RCC 7860 (cell line): ENCODE data around the gene SDHA.
A peak's percentile ranks its signal among the peaks of the same experiment; 100 is the strongest.
"Not testable (repeated sequence)": the region's sequence is repeated elsewhere in the genome, so short reads cannot be mapped to it uniquely, and the experiment has no call there.

ENCODE experiments used
- DNase-seq: peaks from one replicate; pipeline ENCODE4 v3.0.0-alpha.2; 2015; ENCODE audit warnings: low spot score
- FAIRE-seq: peaks from 2 replicates; lab custom pipeline; 2012; peaks lifted over from hg19 to GRCh38; lab: Jason Lieb, UNC

SDHA gene

DNA sequence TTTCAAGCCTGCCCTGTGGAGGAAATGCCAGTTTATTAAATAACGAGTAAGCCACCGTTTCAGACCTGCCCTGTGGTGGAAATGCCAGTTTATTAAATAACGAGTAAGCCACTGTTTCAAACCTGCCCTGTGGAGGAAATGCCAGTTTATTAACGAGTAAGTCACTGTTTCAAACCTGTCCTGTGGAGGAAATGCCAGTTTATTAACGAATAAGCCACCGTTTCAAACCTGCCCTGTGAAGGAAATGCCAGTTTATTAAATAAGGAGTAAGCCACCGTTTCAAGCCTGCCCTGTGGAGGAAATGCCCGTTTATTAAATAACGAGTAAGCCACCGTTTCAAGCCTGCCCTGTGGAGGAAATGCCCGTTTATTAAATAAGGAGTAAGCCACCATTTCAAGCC lies 33.9 kb downstream of the SDHA start:
- not testable (repeated sequence) for FAIRE-seq, DNase-seq

DNA sequence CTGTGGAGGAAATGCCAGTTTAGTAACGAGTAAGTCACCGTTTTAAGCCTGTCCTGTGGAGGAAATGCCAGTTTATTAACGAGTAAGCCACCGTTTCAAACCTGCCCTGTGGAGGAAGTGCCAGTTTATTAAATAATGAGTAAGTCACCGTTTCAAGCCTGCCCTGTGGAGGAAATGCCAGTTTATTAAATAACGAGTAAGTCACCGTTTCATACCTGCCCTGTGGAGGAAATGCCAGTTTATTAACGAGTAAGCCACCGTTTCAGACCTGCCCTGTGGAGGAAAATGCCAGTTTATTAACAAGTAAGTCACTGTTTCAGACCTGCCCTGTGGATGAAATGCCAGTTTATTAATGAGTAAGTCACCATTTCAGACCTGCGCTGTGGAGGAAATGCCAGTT lies 34.4 kb downstream of the SDHA start:
- DNase-seq (no peak), FAIRE-seq (no peak)

DNA sequence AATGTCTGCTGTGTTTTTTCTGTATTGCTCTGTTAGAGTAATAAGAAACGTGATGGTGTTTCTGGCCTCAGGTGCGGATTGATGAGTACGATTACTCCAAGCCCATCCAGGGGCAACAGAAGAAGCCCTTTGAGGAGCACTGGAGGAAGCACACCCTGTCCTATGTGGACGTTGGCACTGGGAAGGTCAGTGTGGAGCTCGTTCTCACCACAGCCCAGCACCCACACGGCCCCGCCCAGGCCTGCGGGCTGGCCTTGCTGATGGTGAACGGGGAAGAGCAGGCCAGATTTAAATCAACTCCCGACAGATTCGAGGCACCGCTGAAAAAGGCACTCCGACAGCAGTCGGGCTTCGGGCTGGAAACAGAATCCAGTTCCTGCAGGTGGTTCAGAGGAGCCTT lies 36.2 kb downstream of the SDHA start:
- not testable (repeated sequence) for DNase-seq, FAIRE-seq

DNA sequence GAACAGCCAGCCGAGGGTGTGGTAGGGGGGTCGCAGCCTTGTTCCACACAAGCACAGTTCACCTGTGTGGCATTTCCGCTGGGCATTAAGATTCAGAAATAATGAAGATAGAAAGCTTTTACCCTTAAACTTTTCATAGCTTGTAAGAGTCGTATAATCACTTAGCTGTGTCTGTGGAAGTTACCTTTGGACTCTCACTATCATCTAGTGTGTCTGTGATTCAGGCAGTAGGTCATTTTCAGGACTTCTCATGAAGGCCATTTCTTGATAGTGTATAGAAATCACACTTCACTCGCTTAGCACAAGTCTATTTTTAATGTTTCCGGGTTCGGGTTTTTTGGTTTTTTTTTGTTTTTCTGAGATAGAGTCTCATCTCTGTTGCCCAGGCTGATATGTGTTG lies 37.0 kb downstream of the SDHA start:
- FAIRE-seq, DNase-seq: not testable (repeated sequence)

DNA sequence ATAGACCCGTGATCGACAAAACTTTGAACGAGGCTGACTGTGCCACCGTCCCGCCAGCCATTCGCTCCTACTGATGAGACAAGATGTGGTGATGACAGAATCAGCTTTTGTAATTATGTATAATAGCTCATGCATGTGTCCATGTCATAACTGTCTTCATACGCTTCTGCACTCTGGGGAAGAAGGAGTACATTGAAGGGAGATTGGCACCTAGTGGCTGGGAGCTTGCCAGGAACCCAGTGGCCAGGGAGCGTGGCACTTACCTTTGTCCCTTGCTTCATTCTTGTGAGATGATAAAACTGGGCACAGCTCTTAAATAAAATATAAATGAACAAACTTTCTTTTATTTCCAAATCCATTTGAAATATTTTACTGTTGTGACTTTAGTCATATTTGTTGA lies 38.2 kb downstream of the SDHA start:
- DNase-seq: not testable (repeated sequence)

DNA sequence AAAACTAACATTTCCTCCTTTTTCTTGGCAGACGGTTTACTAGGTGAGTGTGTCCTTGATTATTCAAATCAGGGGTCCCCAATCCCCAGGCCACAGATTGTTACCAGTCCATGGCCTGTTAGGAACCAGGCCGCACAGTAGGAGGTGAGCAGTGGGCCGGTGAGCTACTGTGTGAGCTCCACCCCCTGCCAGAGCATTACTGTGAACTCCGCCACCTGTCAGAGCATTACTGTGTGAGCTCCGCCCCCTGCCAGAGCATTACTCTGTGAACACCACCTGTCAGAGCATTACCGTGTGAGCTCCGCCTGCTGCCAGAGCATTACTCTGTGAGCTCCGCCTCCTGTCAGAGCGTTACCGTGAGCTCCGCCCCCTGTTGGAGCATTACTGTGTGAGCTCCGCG lies 39.0 kb downstream of the SDHA start:
- DNase-seq (no peak), FAIRE-seq (no peak)

More for the DNA sequence above, 38.2 kb downstream of the SDHA start:
- FAIRE-seq: not testable (repeated sequence)

DNA sequence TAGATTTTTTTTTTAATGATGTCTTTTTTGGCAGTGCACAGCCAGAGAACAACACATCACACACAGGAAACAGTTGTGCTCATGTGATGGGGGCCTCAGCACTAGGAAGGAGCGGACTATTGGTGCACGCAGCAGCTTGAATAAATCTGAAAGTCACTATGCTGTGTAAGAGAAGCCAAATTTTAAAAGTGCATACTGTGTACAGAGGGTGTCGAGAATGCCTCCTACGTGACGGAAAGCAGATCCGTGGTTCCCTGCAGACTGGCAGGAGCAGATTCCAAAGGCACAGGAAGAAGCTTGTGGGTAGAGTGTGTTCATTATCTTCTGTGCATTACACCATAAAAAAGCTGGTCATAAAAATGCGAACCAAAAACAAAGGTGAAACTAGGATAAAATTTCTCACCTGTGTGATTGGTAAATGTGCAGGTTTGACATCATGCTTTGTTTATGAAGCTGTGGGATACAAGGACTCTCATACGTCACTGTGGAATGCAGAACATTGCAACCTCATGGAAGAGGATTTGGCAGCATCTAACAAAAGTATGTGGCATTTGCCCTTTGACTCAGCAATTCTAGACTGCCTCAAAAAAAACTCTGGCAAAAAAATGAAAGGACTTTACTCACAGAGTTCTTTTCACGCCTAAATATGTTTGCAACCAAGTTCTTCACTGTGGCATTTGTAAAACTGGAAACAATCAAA lies 45.3 kb downstream of the SDHA start:
- FAIRE-seq: peak; percentile 68
- peak; percentile 83 for DNase-seq

DNA sequence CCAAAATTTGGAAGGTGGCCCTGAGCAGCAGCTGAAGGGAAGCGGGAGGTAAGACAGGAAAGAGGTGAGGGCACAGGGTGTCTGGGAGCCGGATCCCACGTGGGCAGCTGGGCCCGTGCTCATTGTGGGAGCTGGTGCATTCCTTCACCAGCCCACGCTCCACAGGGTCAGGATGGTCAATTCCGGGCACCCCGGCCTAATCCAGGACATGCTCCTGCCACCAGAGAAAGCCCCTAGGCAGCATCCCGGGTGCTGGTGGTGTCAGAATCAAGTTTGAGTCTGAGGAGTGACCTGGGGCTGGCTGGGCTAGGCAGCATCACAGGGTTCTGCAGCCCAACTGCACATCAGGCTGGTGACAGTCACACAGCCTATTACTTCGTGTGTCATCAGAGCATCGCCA lies 46.2 kb downstream of the SDHA start:
- DNase-seq: no peak
- FAIRE-seq: no peak

DNA sequence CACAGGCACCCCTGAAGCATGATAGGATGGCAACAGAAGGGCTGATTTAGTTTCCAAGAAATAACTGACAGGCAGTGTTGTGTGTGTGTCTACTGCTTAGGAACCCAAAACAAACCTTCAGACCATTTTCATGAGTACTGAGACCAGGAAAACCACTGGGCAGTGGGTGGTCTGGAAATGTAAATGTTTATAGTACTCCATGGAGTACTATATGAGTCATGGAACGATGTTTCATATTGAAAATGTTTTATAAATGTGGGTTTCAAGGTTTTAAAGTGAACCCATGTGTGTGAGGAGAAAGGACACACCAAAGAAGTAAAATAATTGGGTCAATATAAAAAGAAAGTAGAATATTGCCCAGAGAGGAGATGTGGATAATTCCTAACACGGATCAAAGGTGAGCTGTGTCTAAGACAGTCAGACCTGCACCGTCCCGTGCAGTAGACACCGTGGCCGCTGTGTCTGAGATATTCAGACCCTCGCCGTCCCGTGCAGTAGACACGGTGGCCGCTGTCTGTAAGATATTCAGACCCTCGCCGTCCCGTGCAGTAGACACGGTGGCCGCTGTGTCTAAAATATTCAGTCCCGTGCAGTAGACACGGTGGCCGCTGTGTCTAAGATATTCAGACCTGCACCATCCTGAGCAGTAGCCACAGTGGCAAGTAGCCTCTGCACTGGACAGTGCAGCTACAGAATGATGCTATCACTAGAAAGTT lies 48.3 kb downstream of the SDHA start:
- not testable (repeated sequence) for DNase-seq, FAIRE-seq

DNA sequence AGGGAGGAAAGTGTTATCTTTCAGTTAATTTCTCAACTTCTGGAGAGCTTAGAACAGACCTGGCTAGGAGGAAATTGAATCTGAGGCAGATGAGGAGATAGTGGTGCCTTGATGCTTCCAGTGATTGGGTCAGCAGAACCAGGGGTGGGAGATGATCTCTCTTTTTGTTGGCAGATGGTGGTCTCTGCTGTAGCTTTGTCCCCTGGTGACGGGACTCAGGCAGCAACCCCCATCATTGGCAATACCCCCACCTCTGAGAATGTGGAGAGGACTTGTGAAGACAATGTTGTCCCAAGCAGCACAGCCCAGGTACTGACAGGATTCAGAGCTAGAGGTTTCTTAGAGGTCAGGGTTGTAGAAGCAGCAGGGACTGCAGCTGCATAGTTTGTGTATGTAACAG lies 49.6 kb downstream of the SDHA start:
- DNase-seq (no peak), FAIRE-seq (no peak)

DNA sequence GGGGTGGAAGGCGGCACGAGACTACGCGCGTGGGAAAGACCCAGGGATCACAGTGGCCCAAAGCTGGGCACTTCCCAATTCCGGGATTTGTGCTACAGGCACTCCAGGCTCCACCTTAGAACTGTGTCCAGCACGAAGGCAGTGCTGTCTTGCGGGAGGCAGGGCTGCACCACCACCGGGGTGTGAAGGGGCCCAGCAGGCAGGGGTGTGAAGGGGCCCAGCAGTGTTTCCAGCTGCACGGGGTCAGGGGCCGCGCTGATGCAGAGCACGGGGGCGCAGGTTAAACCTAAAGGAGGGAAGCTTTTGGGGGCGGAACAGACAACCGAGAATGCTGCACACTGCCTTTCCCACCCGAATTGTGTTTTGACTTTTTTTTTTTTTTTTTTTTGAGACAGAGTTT lies 52.2 kb downstream of the SDHA start:
- DNase-seq: no peak
- no peak for FAIRE-seq

DNA sequence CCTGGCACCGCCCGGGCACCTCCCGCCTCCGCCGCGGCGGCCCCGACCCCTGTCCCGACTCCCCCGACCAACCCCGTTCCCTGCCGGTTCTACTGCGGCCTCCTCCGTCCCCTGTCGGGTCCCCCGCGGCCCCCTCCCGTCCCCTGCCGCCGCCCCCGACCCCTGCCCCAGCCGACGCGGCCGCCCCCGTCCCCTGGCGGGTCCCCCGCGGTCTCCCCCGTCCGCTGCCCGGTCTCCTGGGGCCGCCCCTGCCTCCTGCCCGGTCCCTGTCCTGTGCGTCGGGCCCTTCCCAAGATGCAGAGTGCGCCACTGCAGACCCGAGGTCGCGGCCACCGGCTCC lies 53.7 kb downstream of the SDHA start:
- DNase-seq, FAIRE-seq: not testable (repeated sequence)

DNA sequence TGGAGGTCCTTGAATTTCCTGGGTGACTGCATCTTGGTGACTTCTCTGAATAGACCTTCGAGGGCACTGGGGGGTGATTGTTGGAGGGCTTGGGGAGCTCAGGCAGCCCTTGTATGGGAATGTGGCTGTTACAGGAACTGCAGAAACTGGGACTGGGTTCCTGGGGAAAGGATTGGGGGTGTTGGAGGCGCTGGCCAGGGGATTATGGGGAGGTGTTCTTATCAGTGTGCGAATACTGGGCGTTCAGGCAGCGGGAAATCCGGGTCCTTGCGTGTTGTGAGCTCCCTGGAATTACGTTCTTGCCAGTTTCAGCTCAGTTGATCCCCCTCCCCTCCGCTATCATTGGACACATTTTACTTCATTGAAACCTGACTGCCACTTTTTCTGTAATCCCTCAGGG lies 55.0 kb downstream of the SDHA start:
- not testable (repeated sequence) for DNase-seq, FAIRE-seq

DNA sequence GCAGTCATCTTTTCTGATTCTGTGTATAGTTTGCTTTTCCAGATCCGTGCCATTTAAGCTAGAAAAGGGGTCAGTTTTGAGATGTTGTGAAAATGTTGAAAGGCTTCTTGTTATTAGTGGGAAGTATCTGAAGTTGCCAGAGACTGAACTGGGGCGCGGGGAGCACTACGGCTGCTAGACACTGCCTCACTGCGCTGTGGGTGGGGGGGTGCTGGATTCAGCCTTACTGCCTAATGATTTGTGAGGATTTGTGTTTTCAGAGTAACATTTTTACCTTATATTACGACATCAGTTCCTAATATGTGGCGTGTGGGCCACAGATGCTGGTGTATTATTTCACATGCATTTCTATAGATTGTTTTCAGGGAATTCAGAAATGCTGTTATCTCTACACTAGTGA lies 55.4 kb downstream of the SDHA start:
- FAIRE-seq, DNase-seq: not testable (repeated sequence)

DNA sequence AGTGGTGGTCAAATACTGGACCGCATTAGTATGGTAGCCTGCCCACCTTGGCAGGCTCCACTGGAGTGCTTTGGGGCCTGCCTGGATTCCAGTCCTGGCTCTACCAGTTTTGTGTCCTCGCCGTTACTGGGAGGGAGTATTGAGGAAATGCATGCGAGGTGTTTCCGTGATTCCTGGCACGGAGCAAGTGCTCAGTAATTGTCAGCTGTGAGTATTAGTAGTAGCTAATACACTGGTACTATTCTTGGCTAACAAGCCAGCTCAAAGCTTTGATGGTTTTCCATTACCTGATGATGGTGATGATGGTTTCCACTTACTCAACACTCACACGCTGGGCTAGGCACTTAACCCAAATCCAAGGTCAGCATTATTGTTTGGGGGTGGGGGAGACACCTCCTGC lies 56.2 kb downstream of the SDHA start:
- not testable (repeated sequence) for FAIRE-seq

DNA sequence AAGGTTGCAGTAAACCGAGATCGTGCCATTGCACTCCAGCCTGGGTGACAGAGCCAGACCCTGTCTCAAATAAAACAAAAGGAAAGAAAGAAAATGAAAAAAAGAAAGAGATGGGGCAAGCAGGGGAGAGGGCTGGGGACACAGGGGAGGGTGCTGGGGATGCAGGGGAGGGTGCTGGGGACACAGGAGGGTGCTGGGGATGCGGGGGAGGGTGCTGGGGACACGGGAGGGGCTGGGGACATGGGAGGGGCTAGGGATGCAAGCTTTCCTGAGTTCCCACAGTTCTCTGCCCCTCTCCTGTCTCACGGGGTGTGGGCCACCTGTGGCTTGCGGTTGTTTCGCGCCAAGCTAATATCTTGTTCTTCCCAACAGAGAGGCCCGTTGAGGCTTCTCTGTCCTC lies 60.5 kb downstream of the SDHA start:
- FAIRE-seq: no peak
- DNase-seq: no peak

More for the DNA sequence above, 56.2 kb downstream of the SDHA start:
- not testable (repeated sequence) for DNase-seq

DNA sequence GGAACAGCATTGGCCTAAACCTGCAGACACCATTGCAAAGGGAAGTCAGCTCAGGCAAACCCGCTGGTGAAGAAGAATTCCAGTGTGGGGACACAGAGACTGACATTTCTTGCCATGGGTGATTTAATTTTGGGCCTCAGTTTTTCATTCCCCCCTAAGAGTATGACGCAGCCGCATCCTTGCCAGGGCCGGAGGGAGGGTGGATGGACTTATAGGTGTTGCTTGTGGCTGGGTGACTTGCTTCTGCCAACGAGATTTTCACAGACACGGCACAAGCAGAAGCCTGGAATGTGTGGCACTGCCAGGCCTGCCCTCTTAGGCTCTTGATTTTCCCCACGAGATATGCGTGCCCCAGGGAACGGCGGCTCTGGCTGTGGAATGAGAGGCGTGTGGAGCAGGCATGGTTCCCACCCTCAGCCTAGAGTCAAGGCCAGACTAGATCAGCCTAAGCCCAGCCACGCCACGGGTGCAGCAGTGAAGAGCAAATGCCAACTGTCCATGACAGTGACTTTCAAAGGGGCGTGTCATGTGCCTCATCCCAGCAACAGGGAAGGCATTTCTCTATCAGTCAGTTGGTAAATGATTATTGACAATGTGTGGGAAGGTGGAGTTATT lies 61.0 kb downstream of the SDHA start:
- not testable (repeated sequence) for DNase-seq, FAIRE-seq

DNA sequence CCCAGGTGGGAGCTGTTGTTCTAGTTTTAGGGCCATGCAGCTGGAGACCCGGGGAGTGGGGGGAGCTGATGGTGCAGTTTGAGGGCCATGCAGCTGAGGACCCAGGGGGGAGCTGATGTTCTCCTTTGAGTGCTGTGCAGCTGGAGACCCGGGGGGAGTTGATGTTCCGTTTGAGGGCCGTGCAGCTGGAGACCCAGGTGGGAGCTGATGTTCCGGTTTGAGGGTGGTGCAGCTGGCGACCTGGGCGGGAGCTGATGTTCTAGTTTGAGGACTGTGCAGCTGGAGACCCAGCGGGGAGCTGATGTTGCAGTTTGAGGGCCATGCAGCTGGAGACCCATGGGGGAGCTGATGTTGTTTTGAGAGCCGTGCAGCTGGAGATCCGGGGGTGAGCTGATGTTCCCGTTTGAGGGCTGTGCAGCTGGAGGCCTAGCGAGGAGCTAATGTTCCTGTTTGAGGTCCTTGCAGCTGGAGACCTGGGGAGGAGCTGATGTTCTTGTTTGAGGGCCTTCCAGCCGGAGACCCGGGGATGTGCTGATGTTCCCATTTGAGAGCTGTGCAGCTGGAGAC lies 68.0 kb downstream of the SDHA start:
- FAIRE-seq: no peak
- no peak for DNase-seq

DNA sequence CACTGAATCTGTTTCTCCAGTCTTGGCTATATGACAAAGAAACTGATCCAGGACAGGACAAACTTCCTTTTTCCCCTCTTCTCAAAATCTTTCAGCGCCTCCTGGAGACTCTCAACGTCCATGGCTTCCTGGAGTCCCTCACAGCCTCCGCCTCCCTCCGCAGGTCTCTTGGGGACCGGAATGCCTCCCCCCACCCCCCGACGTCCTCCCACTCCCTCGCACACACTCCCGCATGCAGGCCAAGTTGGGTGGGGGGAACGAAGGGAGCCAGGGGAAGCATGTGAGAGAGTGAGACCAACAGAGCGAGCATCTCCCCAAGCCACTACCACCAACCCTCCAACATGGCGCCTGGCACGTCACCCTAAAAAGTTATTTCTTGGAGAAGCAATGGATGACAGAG lies 72.1 kb downstream of the SDHA start:
- DNase-seq, FAIRE-seq: not testable (repeated sequence)

DNA sequence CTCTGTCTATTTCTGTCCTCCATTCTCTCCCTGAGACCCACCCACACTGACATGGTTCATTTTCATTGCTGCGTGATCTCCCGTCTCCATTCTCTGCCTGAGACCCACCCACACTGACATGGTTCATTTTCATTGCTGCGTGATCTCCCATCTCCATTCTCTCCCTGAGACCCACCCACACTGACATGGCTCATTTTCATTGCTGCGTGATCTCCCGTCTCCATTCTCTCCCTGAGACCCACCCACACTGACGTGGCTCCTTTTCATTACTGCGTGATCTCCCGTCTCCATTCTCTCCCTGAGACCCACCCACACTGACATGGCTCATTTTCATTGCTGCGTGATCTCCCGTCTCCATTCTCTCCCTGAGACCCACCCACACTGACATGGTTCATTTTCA lies 73.2 kb downstream of the SDHA start:
- not testable (repeated sequence) for DNase-seq

DNA sequence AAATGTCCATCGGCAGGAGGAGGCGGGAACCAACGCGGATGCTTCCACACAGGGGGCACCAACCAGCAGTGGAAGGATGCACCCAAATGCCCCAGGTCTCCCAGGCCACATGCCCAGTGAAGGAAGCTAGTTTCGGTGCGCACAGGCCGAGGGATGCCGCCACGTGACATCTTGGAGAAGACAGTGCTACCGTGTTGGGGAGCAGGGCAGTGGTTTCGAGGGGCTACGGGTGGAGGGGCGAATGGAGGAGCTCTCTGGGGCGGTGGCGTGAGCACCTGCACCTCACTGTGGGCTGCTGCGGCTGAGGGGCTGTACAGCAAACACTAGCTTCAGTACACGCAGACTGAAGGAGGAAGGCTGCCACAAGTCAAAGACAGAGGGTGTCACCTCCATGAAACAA lies 76.7 kb downstream of the SDHA start:
- DNase-seq, FAIRE-seq: not testable (repeated sequence)

More for the DNA sequence above, 73.2 kb downstream of the SDHA start:
- FAIRE-seq: not testable (repeated sequence)
